Ovary (tissue), 9 donors: Measurements from ENCODE around the gene INTS15. TPM values are rescaled to one million over a fixed set of nuclear protein-coding genes. Genes with fewer than 3 reads are reported as not detected.

Source experiments
- DNase-seq, 5 donors: peaks; one replicate each; pipeline ENCODE4 v3.0.0-alpha.2; 2019 to 2020
- H3K27ac ChIP-seq, 2 donors: fragments of 200-600 bp; one replicate each; pipeline versions ENCODE4 v1.5.1 to v1.8.0; 2019 to 2022
- H3K27me3 ChIP-seq: fragments of 200-600 bp; one replicate; pipeline ENCODE4 v1.8.0; 2022
- H3K36me3 ChIP-seq: fragments of 200-600 bp; sonication (generic); one replicate; pipeline ENCODE4 v1.5.1; 2019
- H3K4me1 ChIP-seq: one replicate; pipeline ENCODE4 v1.8.1; 2013; ENCODE audit warnings: mild to moderate bottlenecking, moderate library complexity; ENCODE audit not compliant: insufficient read depth
- H3K4me3 ChIP-seq: fragments of 200-600 bp; sonication (generic); one replicate; pipeline ENCODE4 v1.5.1; 2017
- H3K9me3 ChIP-seq, 2 donors: fragments of 200-600 bp in 1 of 2; sonication (generic) in 1 of 2; one replicate each; pipeline versions ENCODE4 v1.5.1 to v1.8.1; 2013 to 2019; ENCODE audit warnings: mild to moderate bottlenecking in 1 of 2, moderate library complexity in 1 of 2
- CTCF ChIP-seq, 3 donors: fragments of 450-650 bp in 2 of 3; fragments of 200-600 bp in 1 of 3; IDR thresholded peaks; one replicate each; pipeline versions ENCODE4 v1.5.1 to v1.8.0; 2016 to 2022; ENCODE audit warnings: antibody characterized with exemption in 3 of 3, mild to moderate bottlenecking in 1 of 3
- EP300 ChIP-seq: sonication (generic); formaldehyde crosslinking; IDR thresholded peaks from one replicate; pipeline ENCODE4 v1.6.1; 2017; ENCODE audit warnings: antibody characterized with exemption
- POLR2A ChIP-seq: fragments of 450-650 bp; IDR thresholded peaks from one replicate; pipeline ENCODE4 v1.6.1; 2017; ENCODE audit warnings: antibody characterized with exemption, mild to moderate bottlenecking, moderate library complexity
- WGBS, 3 donors: extraction: QIAGEN DNeasy Blood & Tissue Kit in 1 of 3; methylation state at CpG; one replicate each; pipeline versions ENCODE4 v1.1.5 to v1.1.7; 2013 to 2017; 5-methylcytosine and 5-hydroxymethylcytosine counted together
- intact Hi-C, 4 donors: fragments of 100-400 bp; cut with DNase I; formaldehyde crosslinking; loops; one replicate each; pipeline versions ENCODE4 v1.11.0 to v1.15.1; 2022 to 2023
- polyA plus RNA-seq, 2 donors: library from polyadenylated mRNA; stranded (reverse); fragments of 200-250 nt in 1 of 2; fragments of 350-450 nt in 1 of 2; fragmentation: Illumina TruSeq in 1 of 2; extraction: RNeasy Lipid Tissue Mini Kit (QIAGEN cat#74804) in 1 of 2; gene quantifications; one replicate each; pipeline ENCODE4 v1.2.3, GENCODE V29; 2013 to 2014
- total RNA-seq, 7 donors: library from RNA; depleted of rRNA in 2 of 7; stranded (reverse); fragments of >200 nt in 2 of 7; fragmentation: NEBNext Ultra II Directional in 3 of 7; extraction: Animal tissue kit (Norgen Biotek cat#: 25700) in 3 of 7; gene quantifications; one replicate each; pipeline versions ENCODE4 v1.1.0 to v1.2.4, GENCODE V29; 2016 to 2023
- donor health status: DM: no; HTN: no; CAD: no; lungs with moderate emphysema.
- donor health status: DM: no; HTN: no; CAD: no.
- donor health status: Bipolar disorder and iron deficiency.
- donor health status: DM: yes; HTN: yes; CAD: no.
- donor health status: DM: no; HTN: no; CAD: no.
- donor health status: DM: yes; HTN: yes; CAD: no.

INTS15 gene
- total and polyA plus RNA-seq, 9 donors, result 20.3 to 35.0 (median 30.2) TPM

DNA sequence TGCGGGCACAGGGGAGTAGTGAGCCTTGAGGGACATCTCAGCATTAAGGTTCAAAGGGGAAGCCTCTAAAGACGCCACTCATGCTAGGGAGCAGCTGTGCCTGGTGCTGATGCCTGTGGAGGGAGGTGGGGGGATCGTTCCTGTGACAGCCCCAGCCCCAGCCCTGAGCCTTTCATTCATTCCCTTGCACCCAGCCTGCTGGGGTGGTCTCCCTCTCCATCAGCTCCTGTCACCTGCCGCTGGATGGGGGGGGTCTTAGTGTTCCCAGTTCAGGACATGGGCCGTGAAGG is 58.9 kb downstream of the INTS15 start:
- Histone ChIP-seq H3K27ac (no peak overlapping the region), H3K4me1 (no peaks in the 10 kb centered on the region), H3K9me3 (no peaks in the 10 kb centered on the region), H3K4me3 (no peak overlapping the region), H3K27me3 (no peaks in the 10 kb centered on the region), H3K36me3 (no peaks in the 10 kb centered on the region)
- 87 to 93% (median 89%) methylated on average over 5 of the region's 5 CpGs for WGBS, 3 donors
- no peak for DNase-seq
- no peak for TF ChIP-seq POLR2A
- no peak for TF ChIP-seq EP300
- no peak for TF ChIP-seq CTCF (IDR thresholded peaks at IDR 0.05)
- intact Hi-C loops, result no loop called here

GRCh38 chr7:6649241-6649961 is 59.6 kb downstream of the INTS15 start:
- Histone ChIP-seq H3K27ac (no peak overlapping the region), H3K9me3 (no peaks in the 10 kb centered on the region), H3K4me1 (no peaks in the 10 kb centered on the region), H3K4me3 (no peak overlapping the region), H3K36me3 (no peaks in the 10 kb centered on the region), H3K27me3 (no peaks in the 10 kb centered on the region)
- no peak for TF ChIP-seq CTCF (IDR thresholded peaks at IDR 0.05)
- no peak for DNase-seq
- intact Hi-C loops, result no loop called here
- 78 to 85% (median 80%) methylated on average over 13 of the region's 13 CpGs for WGBS, 3 donors

GRCh38 chr7:6650086-6650485 is 60.3 kb downstream of the INTS15 start:
- TF ChIP-seq CTCF (IDR thresholded peaks at IDR 0.05) (no peak), EP300 (no peak), POLR2A (no peak)
- no peak overlapping the region for H3K4me3 ChIP-seq
- no peaks in the 10 kb centered on the region for H3K36me3 ChIP-seq
- 94 to 96% (median 95%) methylated on average over 10 of the region's 10 CpGs for WGBS, 3 donors
- intact Hi-C loops, result no loop called here
- no peaks in the 10 kb centered on the region for H3K27me3 ChIP-seq
- H3K27ac ChIP-seq, result no peak overlapping the region
- DNase-seq, result peak in 1 of 5 donors; percentile 16
- H3K4me1 ChIP-seq, result no peaks in the 10 kb centered on the region
- H3K9me3 ChIP-seq, result no peaks in the 10 kb centered on the region

DNA sequence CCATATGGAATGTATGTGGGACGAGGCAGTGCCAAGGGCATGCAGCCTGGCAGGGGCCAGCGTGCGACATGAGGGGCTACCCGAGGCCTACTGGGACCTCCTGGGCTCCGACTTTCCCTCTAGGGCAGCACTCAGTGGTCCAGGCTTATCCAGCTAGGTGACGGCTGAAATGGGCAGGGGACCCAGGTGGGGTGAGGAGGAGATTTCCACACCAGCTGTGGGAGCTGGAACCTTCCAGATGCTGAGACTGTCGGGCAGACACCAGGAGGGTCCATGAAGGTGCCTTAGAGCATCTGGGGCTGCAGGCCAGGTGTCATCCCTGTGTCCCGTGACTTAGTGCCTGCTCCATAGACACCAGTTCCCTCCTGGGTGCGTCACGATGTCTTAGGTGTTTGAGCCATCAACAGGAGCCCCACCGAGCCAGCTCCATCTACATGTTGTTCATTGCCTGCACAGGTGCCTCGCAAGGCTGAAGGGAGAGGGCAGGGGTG is 60.7 kb downstream of the INTS15 start:
- no peaks in the 10 kb centered on the region for H3K36me3 ChIP-seq
- H3K4me3 ChIP-seq, result no peak overlapping the region
- peak in 1 of 5 donors; percentile 12 for DNase-seq
- no peaks in the 10 kb centered on the region for H3K9me3 ChIP-seq
- TF ChIP-seq EP300 (no peak), CTCF (IDR thresholded peaks at IDR 0.05) (no peak), POLR2A (no peak)
- H3K4me1 ChIP-seq, result no peaks in the 10 kb centered on the region
- H3K27me3 ChIP-seq, result no peaks in the 10 kb centered on the region
- intact Hi-C loops, result no loop called here
- H3K27ac ChIP-seq, result no peak overlapping the region
- 95 to 98% (median 96%) methylated on average over 12 of the region's 12 CpGs for WGBS, 3 donors
